Body of pancreas (tissue), 4 donors: ENCODE measurements around the gene GET3.

Source experiments
- CTCF ChIP-seq, 7 experiments: fragments of 450-650 bp in 4 of 7; fragments of 200-600 bp in 3 of 7; sonication (generic) in 3 of 7; IDR thresholded peaks; one replicate each; pipeline ENCODE4 v1.5.1; 2016 to 2019; ENCODE audit warnings: antibody characterized with exemption in 7 of 7
- POLR2A ChIP-seq, 3 donors: fragments of 450-650 bp; IDR thresholded peaks; one replicate each; pipeline ENCODE4 v1.6.1; 2016; ENCODE audit warnings: antibody characterized with exemption in 3 of 3, mild to moderate bottlenecking in 2 of 3

GRCh38 chr19:12720851-12721655 is 16.2 kb upstream of the GET3 start:
- no peak for TF ChIP-seq POLR2A (IDR thresholded peaks at IDR 0.05)
- no peak for TF ChIP-seq CTCF (IDR thresholded peaks at IDR 0.05)
